PC-3 (cell line): ENCODE measurements around the gene RALGAPA1. TPM values are rescaled to one million over a fixed set of nuclear protein-coding genes. Genes with fewer than 3 reads are reported as not detected.
"Not testable (repeated sequence)": the region's sequence is repeated elsewhere in the genome, so short reads cannot be mapped to it uniquely, and the experiment has no call there.

Experiments
- ATAC-seq: fragments of 200-7000 bp; cut with Tn5 transposase; 2 replicates; pipeline ENCODE4 v1.9.1; 2020; ENCODE audit warnings: mild to moderate bottlenecking, moderate library complexity
- BruUV-seq: library from RNA; stranded (reverse); fragments of 400-500 nt; replicated peaks from 2 replicates; lab custom pipeline; 2021; lab: Mats Ljungman, UMichigan
- CTCF ChIA-PET: fragments of 300-600 bp; sonication (Branson Sonifier 250); formaldehyde crosslinking; loops from one replicate; lab custom pipeline; 2022; ENCODE audit warnings: antibody characterized with exemption; lab: Charles Lee
- POLR2A ChIA-PET: fragments of 300-600 bp; sonication (Branson Sonifier 250); formaldehyde crosslinking; loops from one replicate; lab custom pipeline; 2022; ENCODE audit warnings: antibody characterized with exemption; ENCODE audit not compliant: unreplicated experiment; lab: Charles Lee
- DNase-seq: peaks from one replicate; pipeline ENCODE4 v3.0.0-alpha.2; 2015
- H2AFZ ChIP-seq: fragments of 300-600 bp; sonication (generic); 2 replicates; pipeline ENCODE4 v1.6.0; 2016; ENCODE audit warnings: antibody characterized with exemption, low read length
- H3F3A ChIP-seq: fragments of 300-600 bp; sonication (generic); one replicate; pipeline ENCODE4 v1.6.0; 2017; ENCODE audit warnings: antibody characterized with exemption, low read length, control low read depth, mild to moderate bottlenecking; ENCODE audit not compliant: unreplicated experiment
- H3K27ac ChIP-seq: fragments of 300-600 bp; sonication (generic); 2 replicates; pipeline ENCODE4 v1.5.1; 2016; ENCODE audit warnings: mild to moderate bottlenecking, low read length
- H3K27me3 ChIP-seq: fragments of 300-600 bp; sonication (generic); 2 replicates; pipeline ENCODE4 v1.6.1; 2016; ENCODE audit warnings: low read length, mixed read lengths
- H3K36me3 ChIP-seq: fragments of 300-600 bp; sonication (generic); 2 replicates; pipeline ENCODE4 v1.6.1; 2016; ENCODE audit warnings: low read depth, mixed run types, low read length, mixed read lengths
- H3K4me1 ChIP-seq: fragments of 300-600 bp; sonication (generic); 2 replicates; pipeline ENCODE4 v1.5.1; 2016; ENCODE audit warnings: low read length; ENCODE audit not compliant: insufficient read depth
- H3K4me2 ChIP-seq: fragments of 300-600 bp; sonication (generic); 2 replicates; pipeline ENCODE4 v1.6.0; 2016; ENCODE audit warnings: low read length
- H3K4me3 ChIP-seq: fragments of 300-600 bp; sonication (generic); 2 replicates; pipeline ENCODE4 v1.5.1; 2016; ENCODE audit warnings: mild to moderate bottlenecking, low read length, mixed read lengths
- H3K79me2 ChIP-seq: fragments of 300-600 bp; sonication (generic); 2 replicates; pipeline ENCODE4 v1.6.1; 2017; ENCODE audit warnings: low read length, mixed read lengths
- H3K9ac ChIP-seq: fragments of 300-600 bp; sonication (generic); 2 replicates; pipeline ENCODE4 v1.6.0; 2016; ENCODE audit warnings: mild to moderate bottlenecking, low read length
- H3K9me2 ChIP-seq: fragments of 300-600 bp; sonication (generic); replicated peaks from 2 replicates; pipeline ENCODE4 v1.6.1; 2016; ENCODE audit warnings: mixed run types, low read length, mixed read lengths
- H3K9me3 ChIP-seq: fragments of 300-600 bp; sonication (generic); 2 replicates; pipeline ENCODE4 v1.6.1; 2016; ENCODE audit warnings: low read length, mixed read lengths
- H4K20me1 ChIP-seq: fragments of 300-600 bp; sonication (generic); 2 replicates; pipeline ENCODE4 v1.6.1; 2016; ENCODE audit warnings: low read length, mixed read lengths
- CTCF ChIP-seq: fragments of 300-600 bp; sonication (generic); conservative IDR thresholded peaks from 2 replicates; pipeline ENCODE4 v1.5.1; 2017; ENCODE audit warnings: antibody characterized with exemption, low read depth, mild to moderate bottlenecking, low read length
- EZH2 ChIP-seq: fragments of 300-600 bp; sonication (generic); IDR thresholded peaks from one replicate; pipeline ENCODE4 v1.6.1; 2017; ENCODE audit warnings: antibody characterized with exemption, mild to moderate bottlenecking, low read length; ENCODE audit not compliant: unreplicated experiment
- EZH2phosphoT487 ChIP-seq: fragments of 300-600 bp; sonication (generic); IDR thresholded peaks from 2 replicates; pipeline ENCODE4 v1.6.1; 2018; ENCODE audit warnings: mild to moderate bottlenecking, antibody characterized with exemption, low read length, borderline replicate concordance
- intact Hi-C: fragments of 100-400 bp; cut with micrococcal nuclease; formaldehyde crosslinking; loops from 2 replicates; pipeline ENCODE4 v1.9.0; 2023
- total RNA-seq: library from RNA; depleted of rRNA; stranded (reverse); fragments of >200 nt; gene quantifications from 2 replicates; pipeline ENCODE4 v1.2.3, GENCODE V29; 2014

RALGAPA1 gene
- total RNA-seq, 1 experiment from 2014 or later: 20.3 TPM

GRCh38 chr14:35733510-35733909 is 75.6 kb downstream of the RALGAPA1 start:
- H3K9me3 ChIP-seq, H3K9me2 ChIP-seq, H3F3A ChIP-seq, H3K27ac ChIP-seq, CTCF ChIA-PET, H4K20me1 ChIP-seq, H3K4me3 ChIP-seq, H3K27me3 ChIP-seq, POLR2A ChIA-PET, BruUV-seq, H2AFZ ChIP-seq, ATAC-seq, DNase-seq, intact Hi-C loops, H3K79me2 ChIP-seq, H3K9ac ChIP-seq, H3K36me3 ChIP-seq, H3K4me1 ChIP-seq, H3K4me2 ChIP-seq: not testable (repeated sequence)

- H3K27ac ChIP-seq: no peak overlapping the region
- H3K36me3 ChIP-seq: no peaks in the 10 kb centered on the region; the same call in none of the 2 replicates
- no peak for ATAC-seq
- no peaks in the 10 kb centered on the region for H3K9me3 ChIP-seq
- ChIA-PET POLR2A (interaction anchor here (0.5 kb wide), 1 partner anchor 12 kb away, joined by 9 read pairs; no protein-coding TSS in a partner anchor), CTCF (no interaction called here)
- H3K4me2 ChIP-seq: no peak overlapping the region
- no TSS peak for BruUV-seq
- TF ChIP-seq EZH2phosphoT487 (no peak), EZH2 (no peak), CTCF (no peak)
- H3K27me3 ChIP-seq: no peaks in the 10 kb centered on the region
- intact Hi-C loops: no loop called here
- no peak overlapping the region for H3K9ac ChIP-seq
- no peaks in the 10 kb centered on the region for H3K4me1 ChIP-seq
- H3K9me2 ChIP-seq: no peaks in the 10 kb centered on the region
- no peaks in the 10 kb centered on the region for H3F3A ChIP-seq
- no peak overlapping the region for H3K4me3 ChIP-seq
- no peak for DNase-seq
- no peaks in the 10 kb centered on the region for H4K20me1 ChIP-seq
- H3K79me2 ChIP-seq: no peaks in the 10 kb centered on the region
- no peak overlapping the region for H2AFZ ChIP-seq
These were observed 78.2 kb downstream of the RALGAPA1 start for GRCh38 chr14:35730871-35731270.

- no TSS peak for BruUV-seq
- no peak for ATAC-seq
These were observed 81.3 kb downstream of the RALGAPA1 start for GRCh38 chr14:35727764-35728163.

More at GRCh38 chr14:35727764-35728163, 81.3 kb downstream of the RALGAPA1 start:
- no peaks in the 10 kb centered on the region for H3K36me3 ChIP-seq
- H3K27me3 ChIP-seq: no peaks in the 10 kb centered on the region
- no peaks in the 10 kb centered on the region for H3K79me2 ChIP-seq
- POLR2A ChIA-PET: no interaction called here
- H3K27ac ChIP-seq: no peak overlapping the region
- H3K9me2 ChIP-seq: no peaks in the 10 kb centered on the region
- DNase-seq: no peak
- intact Hi-C loops: no loop called here
- H3K4me2 ChIP-seq: no peak overlapping the region
- CTCF ChIA-PET: interaction anchor here (0.7 to 1.0 kb wide), 2 partner anchors 90 to 94 kb away, joined by 3 to 4 read pairs; no protein-coding TSS in a partner anchor
- H3K9ac ChIP-seq: no peak overlapping the region
- H2AFZ ChIP-seq: no peak overlapping the region
- no peaks in the 10 kb centered on the region for H3K4me1 ChIP-seq
- no peaks in the 10 kb centered on the region for H3F3A ChIP-seq
- H4K20me1 ChIP-seq: no peaks in the 10 kb centered on the region
- no peak overlapping the region for H3K4me3 ChIP-seq
- TF ChIP-seq EZH2phosphoT487 (no peak), CTCF (no peak), EZH2 (no peak)
- H3K9me3 ChIP-seq: no peaks in the 10 kb centered on the region
